Left kidney (tissue), 2 donors: Measurements from ENCODE around the gene TMEM181. TPM values are rescaled to one million over a fixed set of nuclear protein-coding genes. Genes with fewer than 3 reads are reported as not detected.
A peak's percentile ranks its signal among the peaks of the same experiment; 100 is the strongest.
"Not testable (repeated sequence)": the region's sequence is repeated elsewhere in the genome, so short reads cannot be mapped to it uniquely, and the experiment has no call there.

Experiments
- DNase-seq: peaks from one replicate; pipeline ENCODE4 v3.0.0-alpha.2; 2013
- polyA plus RNA-seq: library from polyadenylated mRNA; unstranded; fragments of 120-200 nt; gene quantifications from one replicate; pipeline ENCODE4 v1.2.1, GENCODE V29; 2013; ENCODE audit not compliant: insufficient read length

The TMEM181 gene
- polyA plus RNA-seq, 1 donor: 25.5 TPM

DNA sequence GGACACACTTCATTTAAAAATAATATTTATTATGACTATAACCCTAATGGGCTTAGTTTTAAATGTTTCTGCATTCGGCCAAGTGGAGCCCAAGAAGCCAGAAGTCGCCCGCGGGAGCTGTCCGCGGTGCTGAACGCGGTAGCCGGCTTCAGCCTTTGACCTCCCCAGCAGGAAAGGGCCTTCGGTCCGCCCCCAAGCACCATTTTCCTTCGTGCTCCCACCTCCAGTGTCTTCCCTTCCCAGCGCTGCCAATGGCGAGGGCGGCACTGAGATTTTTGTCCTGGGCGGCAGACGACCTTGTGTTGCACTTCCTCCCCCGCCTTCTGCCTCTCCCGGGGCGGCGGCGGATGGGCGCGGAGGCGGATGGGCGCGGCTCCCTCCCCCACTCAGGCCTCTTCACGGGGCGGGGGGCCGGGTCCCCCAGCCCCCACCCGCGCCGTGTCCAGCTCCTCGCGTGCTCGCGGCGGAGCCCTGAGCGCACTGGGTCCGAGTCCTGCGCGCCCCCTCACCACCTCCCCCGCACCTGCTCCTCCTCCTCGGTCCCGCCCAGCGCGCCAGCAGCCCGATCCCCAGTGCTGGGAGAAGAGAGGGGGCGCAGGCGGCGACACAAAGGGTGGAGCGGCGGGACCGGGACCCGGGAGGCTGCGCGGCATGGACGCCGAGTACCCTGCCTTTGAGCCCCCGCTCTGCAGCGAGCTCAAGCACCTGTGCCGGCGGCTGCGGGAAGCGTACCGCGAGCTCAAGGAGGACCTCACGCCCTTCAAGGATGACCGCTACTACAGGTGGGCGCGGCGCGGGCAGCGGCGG is 23.6 kb upstream of the TMEM181 start:
- DNase-seq: peak; percentile 87

DNA sequence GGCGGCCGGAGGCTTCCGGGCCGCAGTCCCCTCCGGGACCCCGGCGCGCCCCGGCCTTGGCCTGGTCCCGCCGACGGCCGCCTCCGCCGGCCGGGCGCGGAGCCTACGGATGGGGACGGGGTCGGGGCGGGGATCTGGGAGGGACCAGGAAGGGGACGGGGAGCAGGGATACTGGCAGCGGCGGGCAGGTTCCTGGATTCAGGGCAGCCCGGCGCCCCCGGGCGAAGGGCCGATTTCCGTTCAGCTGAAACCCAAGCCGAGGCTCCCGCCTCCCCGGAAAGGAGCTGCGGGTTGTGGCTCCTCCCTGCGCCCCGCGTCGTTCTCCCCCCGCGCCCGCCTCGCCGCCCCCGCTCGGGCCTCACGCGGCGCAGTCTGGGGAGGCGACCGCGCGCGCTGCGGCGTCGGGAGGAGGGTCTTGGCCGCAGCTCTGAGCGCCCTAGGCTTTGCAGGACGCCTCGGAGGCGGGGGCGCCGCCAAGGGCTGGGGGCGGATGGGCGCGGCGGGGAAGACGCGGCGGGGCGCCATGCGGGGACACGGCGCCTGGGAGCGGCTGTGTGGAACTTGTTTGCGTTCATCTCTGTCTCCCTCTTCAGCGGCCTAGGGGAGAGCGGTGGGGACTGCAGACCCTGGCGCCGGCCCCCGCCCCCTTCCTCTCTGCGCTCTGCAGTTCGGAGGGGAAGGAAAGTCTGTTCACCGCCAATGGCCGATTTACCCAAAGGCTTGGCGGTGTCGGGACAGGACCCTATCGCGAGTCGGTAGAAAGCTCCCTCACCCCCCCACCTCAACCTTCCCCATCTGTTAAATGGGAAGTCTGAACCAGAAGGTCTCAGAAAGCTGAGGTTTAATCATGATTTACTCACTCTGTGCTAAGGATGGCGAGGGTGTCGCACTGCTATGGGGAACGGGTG is 22.7 kb upstream of the TMEM181 start:
- peak; percentile 31 for DNase-seq

DNA sequence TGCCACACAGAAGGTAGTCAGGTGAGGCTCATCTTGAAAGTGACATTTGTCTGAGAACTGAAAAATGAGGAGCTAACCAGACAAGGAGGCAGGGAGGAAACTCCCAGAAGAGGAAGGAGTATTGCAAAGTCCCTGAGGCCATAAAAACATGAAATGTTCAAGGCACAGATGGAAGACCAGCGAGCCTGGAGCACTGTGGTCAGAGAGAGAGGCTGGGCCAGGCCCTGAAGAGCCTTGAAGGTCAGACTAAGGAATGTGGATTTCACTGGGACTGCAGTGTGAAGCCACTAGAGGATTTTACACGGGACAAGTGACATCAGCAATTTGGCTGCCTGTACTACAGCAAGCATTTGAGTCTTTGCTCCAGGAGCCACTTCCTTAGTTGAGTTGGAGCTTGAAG is 21.1 kb upstream of the TMEM181 start:
- no peak for DNase-seq

DNA sequence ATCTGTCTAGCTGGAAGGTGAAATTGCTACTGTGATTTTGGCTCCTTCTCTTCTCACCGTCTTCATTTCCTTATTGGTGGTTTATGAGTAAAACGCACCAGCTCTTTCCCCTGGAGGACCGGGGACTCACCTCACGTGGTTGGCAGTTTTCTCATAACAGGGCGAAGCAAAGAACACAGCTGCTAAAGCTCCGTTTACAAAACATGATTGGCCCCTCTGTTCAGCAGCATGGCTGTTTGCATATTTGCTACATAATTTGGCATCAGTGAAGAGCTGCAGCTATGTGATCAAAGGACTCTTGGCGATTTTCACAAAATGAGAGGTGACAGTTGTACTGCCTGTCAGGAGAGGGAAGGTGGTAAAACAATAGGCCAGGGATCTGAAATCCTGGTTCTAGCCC is 20.5 kb upstream of the TMEM181 start:
- DNase-seq: no peak

DNA sequence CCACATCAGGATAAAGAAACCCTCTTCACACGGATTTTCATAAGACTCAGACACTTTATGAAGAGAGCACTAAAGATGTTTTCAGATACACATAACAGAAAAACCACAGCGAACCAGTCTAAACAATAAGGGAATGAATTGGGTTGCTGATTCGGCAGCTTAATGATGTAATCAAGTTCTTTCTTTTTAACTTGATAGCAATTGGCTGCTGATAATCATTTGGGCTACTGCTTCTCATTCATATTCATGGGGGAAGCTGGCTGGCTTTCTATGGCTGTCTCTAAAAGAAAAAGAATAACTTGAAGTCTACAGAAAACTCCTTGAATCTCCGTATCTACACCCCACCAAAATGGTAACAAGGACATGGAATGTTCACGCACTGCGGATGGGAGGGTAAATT is 20.0 kb upstream of the TMEM181 start:
- no peak for DNase-seq

DNA sequence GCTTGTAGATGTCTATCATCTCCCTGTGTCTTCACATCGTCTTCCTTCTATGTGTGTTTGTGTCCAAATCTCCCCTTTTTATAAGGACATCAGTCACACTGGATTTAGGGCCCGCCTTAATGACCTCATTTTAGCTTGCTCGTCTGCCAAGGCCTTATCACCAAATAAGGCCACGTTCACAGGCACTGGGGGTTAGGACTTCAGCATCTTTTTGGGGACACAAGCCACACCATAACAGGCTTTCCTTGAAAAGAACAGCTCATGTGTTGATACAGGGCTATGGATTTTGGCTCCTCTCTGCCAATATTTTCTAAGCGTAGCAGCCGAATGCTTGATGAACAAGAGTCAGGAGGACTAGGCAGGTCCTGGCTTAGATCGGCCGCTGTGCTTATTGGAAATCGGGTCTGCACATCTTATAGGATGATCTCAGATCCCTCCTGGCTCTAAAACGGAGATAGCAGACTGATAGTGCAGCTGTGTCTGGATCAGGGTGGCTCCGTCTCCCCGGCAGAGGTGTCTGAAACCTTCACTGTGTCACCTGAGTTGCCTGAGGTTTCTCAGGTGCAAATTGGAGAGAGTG is 16.2 kb upstream of the TMEM181 start:
- DNase-seq: no peak

DNA sequence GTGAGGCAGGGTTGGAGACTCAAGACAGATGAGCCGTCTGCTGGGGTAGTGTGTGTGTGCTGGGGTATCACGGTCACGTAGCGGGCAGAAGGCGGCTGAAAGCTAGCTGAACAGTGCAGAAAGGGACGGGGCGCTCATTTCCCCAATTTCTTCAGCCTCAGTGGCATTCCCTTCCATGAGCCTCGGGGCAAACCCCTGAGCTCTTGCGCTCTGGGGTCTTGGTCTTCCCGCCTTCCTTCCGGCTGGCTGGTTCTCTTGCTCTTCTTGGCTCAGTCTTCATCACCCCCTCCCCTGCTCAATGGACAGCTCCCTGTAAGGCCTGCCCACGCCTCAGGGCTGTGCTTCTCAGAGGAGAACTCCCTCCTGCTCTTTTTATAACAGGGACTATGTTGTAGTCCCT is 15.5 kb upstream of the TMEM181 start:
- no peak for DNase-seq

DNA sequence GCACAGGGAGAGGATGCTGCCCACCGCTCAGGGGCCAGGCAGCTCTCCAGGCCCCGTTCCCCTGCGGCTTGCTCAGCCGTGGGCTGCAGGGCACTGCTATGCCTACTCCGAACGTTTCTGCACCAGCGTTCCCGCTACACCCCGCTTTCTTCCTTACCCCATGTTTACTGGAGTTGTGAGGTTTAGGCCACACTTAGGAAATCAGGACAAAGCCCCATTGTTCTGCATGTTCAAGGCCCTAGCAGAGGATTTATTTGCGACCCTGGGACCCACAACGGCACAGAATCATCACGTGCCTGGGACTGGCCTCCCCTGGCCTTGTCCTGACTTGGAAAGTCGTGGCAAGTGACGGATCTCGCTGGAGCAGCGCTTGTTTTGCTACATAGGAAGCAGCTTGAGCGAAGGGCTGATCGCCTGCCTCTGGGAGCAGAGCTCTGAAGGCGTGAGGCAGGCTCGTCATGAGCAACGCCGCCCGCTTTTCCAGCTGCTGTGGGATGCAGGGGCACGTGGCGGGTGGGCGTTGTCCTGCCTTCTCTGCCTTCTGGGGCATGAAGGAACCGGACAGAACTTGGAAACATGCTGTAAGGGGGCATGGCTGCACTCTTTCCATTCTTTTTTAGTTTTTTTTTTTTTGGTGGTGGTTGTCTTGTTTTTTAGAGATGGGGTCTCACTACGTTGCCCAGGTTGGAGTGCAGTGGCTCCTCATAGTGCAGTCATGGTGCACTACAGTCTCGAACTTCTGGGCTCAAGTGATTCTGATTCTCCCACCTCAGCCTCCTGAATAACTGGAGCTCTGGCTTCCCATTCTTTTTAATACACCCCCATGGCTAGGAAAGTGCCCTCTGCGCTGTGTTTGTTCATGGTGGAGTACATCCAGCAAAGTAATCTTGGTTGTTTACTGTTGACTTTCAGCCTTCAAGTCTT is 14.6 kb upstream of the TMEM181 start:
- no peak for DNase-seq

DNA sequence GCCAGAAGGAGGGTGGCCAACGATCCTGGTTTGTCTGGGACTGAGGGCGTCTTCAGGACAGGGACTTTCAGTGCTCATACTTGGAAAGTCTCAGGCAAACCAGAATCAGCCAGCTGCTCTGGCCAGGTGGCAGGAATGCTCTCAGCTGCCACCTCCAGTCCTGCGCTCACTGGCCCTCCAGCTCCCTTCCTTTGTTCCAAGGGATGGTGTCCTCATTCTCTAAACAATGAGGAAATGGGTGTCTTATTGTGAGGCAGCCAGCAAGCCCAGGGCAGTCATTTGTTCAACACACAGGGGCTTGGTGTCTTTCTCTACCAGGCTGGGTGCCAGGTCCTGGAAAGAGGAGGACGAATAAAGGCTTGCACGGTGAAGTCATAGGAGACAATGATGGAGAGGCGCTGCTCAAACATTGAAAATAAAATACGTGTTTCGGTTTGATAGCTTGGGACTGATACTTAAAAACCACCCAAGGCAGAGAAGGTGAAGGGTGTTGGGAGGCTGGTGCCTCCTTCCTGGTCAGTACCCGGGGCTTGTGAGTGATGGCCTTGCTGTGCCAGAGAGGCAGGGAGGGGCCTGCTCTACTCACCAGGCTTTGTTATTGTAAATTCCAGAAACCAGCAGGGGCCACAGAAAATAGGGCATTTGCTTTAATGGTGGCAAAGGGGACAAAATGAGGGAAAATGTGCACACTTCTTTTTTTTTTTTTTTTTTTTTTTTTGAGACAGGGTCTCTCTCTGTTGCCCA is 11.3 kb upstream of the TMEM181 start:
- DNase-seq: no peak

DNA sequence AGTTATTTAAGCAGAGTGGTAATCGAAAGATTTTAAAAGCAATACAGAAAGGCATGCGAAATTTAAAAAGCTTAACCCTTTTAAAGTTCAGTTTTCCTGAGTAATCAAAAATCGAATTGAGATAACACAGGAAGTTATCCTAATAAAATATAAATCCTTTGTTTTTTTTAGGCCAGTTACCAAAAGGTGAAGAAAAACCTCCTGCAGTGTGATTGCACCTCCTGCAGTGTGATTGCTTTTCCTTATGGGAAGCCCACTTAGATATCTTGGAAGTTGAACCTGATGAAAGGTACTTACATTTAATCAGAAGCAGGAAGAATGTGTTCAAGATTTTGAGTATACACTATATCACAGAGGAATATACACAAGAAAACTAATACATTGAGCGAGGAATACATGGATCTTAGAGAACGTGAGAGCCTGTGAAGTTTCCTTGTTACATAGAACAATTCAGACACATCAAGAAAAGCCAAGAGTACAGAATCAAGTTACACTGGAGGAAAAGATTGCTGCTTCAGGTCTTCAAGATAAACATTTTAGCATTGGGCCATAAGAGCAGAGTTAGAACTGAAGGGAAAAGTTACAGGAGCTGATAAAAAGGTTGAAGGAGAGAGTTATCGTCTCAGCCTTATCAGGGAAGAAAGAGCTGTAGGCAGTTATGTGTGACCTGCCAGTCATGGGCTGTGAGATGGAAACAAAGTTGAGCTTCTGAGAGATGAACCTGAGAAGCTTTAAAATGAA is 7.7 kb upstream of the TMEM181 start:
- DNase-seq: no peak

DNA sequence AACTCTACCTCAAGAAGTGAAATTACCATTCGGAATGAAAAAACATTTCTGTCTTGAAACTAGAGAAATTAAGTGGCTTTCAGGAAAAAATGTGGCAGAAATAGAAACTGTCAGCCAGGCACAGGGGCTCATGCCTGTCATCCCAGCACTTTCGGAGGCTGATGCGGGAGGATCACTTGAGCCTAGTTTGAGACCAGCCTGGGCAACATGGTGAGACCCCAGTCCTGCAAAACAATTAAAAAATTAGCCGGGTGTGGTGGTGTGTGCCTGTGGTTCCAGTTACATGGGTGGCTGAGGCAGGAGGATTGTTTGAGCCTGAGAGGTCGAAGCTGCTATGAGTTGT is 7.1 kb upstream of the TMEM181 start:
- no peak for DNase-seq

DNA sequence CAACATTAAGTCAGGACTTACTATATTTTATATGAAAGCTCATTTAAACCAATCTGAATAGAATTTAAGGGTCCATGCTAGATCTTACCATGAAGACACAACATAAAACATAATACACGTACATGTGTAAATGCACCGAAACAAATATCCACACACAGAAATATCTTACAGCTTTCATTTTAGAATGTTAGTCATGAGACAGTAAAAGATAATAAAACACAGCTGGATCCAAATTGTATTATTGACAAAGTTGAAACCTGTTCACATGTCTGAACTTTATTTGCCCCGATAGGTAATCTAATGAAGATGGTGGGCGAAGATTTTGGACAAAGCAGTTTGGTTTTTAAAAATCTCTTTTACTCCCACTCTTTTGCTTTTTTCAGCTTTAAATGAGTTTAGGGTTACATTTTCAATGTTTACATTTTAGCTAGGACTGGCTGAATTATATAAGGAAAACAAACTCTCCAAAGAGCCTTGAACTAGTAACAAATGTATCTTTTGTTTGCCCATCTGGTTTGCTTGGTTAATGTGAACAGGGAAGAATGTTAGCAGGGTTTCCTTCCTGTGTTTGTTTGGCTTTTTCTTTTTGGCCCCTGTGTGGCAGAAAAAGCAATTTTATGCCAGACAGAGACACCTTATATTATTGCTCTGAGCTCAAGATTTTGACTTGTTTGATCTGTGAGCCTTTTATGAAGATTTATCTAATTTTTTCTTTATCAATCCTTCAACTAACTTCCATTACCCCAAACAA is 5.1 kb upstream of the TMEM181 start:
- no peak for DNase-seq

DNA sequence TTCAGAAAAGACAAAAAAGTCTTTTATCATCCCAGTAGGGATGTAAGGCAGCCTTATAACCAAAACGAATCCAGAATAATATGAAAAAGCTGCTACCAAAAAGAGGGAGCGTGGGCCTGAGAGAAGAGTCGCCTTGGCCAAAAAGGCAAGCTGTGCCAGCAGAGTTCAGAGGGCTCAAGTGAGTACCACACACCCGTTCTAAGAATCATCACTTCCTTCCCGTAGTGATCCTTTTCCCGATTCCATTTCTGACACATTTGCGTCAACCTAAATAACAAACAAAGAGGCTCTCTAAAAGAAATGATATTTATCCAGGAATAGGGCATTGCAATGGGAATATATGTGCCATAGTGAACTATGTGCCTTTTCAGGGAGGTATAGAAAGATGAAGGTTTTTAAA is 3.8 kb upstream of the TMEM181 start:
- DNase-seq: no peak

DNA sequence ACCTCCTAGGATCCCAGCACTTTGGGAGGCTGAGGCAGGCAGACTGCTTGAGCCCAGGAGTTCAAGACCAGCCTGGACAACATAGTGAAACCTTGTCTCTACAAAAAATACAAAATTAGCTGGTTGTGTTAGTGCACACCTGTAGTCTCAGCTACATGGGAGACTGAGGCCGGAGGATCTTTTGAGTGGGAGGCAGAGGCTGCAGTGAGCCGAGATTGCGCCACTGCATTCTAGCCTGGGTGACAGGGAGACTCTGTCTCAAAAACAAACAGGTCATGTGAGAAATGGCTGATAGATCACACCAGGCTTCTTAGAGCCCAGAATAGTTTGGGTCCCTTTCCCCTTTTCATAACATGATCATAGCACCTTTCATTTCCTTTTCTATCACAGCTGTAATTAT is 2.8 kb upstream of the TMEM181 start:
- not testable (repeated sequence) for DNase-seq

DNA sequence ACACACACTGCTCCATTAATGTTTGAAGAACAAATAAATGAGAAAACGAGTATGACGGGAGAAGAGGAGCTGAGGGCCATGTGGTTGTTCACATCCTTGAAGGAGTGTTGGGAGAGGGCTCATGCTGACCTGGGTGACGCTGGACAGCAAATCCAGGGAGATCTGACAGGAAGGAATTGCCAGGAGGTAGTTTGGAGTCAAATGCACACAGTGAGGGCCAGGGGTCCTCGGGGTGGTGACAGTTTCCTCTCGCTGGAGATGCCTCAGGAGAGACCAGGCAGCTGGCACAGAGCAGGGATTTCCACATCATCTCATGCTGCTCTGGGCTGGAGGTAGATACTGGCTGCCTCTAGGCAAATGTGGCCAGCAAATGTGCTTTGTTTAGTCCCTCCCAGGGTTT is 2.0 kb upstream of the TMEM181 start:
- DNase-seq: no peak

DNA sequence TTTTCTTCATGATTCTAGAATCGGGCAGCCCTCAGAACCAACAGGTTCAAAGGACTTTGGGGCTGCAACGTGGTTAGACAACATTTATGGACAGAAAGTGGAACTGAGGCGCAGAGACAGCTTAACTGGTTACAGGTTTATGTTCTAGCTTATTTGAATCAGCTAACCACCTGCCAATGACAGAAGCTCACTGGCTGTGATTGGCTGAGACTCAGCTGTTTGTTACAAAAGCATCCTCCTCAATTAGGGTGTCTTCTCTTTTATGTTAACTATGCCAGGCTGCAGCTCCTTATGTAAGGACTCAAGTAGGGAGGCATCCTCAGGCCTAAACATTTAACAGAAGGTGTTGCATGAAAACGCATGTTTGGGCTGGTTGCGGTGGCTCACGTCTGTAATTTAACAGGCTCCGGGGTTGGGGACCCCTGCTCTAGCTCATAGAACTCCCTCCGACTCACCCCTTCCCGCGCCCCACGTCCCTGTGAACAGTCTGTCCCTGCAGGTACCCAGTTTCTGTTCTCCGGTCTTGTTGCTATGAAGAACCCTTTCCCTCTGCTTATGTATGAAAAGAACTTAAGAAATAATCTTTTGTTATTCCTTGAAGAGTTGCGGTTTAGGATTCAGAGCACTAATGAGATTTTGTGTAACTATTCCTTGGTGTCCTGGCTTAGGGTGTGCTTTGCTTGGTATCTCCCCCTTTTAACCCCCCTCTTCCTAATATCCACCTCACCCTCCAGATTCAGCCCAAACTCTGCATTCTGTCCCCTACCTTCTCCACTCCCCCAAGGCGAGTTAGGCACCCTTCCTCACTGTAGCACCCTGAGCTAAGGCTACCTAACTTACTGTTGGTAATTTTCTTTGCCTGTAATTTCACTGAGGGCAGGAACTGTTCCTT is 1.2 kb upstream of the TMEM181 start:
- DNase-seq: no peak

DNA sequence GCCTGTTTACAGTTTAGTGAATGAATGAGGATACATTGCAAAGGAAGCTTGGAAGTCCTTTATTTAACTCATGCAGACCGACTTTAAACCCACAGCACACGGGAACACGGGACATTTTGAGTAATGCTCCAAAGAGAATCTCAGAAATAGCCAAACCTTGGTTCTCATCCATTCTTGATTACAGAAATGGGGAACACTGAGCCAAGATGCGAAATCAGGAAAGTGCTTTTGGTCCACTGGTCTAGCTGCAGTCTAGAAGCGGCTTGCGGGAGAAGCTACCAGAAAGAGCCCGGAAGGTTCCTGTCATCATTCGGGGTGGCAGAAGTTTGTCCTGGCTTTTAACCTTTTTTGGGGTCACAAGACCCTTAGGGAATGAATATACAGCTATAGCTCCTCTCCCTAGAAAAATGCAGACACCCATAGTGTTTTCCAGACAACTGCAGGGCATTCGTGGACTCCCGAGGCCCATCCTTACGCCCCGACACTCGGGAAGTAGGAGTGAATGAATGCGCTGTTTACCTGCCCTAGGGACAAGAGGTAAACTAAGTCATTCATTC is 475 bp upstream of the TMEM181 start:
- DNase-seq: no peak

DNA sequence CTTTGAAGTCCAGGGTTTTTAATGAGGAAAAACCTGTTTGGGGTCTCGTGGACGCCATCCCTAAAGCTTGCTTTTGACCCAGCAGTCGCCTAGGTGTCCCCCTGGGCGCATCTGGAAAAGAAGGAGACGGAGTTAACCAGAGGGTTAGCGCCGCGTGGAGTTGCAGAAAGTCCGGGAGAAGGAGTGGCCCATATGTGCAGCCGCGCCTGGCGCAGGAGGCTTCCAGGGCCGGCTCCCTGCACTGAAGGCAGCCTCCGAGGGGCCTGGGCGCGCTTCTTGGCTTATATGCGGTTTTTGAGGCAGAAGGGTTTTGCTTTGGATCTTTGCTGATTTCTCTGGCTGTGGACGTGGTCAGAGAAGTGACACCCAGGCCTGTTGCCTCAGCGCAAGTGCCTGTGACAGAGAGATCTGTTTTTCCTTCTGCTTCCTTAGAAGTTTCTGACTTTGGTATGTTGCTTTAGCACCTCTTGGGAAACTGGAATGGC is 987 bp downstream of the TMEM181 start:
- DNase-seq: peak; percentile 15
